Mammary epithelial cell (primary cell): ENCODE measurements around the gene DPPA2.

Experiments
- EZH2 ChIP-seq: IDR thresholded peaks from 2 replicates; pipeline ENCODE4 v1.6.1; 2012; ENCODE audit warnings: low read length, inconsistent platforms, borderline replicate concordance
- TF ChIP-seq, protein P1 (sequence below), 2 donors: IDR thresholded peaks in 1 of 2; conservative IDR thresholded peaks in 1 of 2; 2 replicates each; pipeline ENCODE4 v1.5.1; 2011 to 2012; ENCODE audit warnings: inconsistent platforms in 2 of 2, low read length in 2 of 2, mild to moderate bottlenecking in 2 of 2, control low read depth in 1 of 2, low read depth in 1 of 2; ENCODE audit not compliant: insufficient read depth in 1 of 2; ENCODE audit errors: extremely low read depth in 1 of 2

DNA sequence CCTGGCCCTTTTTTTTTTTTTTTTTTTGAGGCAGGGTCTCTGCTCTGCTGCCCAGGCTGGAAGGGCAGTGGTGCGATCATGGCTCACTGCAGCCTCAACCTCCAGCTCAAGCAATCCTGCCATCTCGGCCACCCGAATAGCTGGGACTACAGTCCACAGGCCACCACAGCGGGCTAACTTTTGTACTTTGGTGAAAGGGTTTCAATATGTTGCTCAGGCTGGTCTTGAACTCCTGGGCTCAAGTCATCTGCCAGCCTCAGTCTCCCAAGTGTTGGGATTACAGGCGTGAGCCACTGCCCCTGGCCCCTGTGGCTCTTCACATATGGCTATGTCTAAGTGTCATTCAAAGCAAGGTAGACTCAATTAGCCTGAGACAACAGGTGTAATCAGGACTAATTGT lies 8.8 kb upstream of the DPPA2 start:
- TF ChIP-seq, protein P1, sequence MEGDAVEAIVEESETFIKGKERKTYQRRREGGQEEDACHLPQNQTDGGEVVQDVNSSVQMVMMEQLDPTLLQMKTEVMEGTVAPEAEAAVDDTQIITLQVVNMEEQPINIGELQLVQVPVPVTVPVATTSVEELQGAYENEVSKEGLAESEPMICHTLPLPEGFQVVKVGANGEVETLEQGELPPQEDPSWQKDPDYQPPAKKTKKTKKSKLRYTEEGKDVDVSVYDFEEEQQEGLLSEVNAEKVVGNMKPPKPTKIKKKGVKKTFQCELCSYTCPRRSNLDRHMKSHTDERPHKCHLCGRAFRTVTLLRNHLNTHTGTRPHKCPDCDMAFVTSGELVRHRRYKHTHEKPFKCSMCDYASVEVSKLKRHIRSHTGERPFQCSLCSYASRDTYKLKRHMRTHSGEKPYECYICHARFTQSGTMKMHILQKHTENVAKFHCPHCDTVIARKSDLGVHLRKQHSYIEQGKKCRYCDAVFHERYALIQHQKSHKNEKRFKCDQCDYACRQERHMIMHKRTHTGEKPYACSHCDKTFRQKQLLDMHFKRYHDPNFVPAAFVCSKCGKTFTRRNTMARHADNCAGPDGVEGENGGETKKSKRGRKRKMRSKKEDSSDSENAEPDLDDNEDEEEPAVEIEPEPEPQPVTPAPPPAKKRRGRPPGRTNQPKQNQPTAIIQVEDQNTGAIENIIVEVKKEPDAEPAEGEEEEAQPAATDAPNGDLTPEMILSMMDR (conservative IDR thresholded peaks at IDR 0.05 in 1 of 2, IDR thresholded peaks at IDR 0.05 in 1 of 2; ENCODE audit: extremely low read depth in 1 of 2, insufficient read depth in 1 of 2, low read depth in 1 of 2, low read length in 2 of 2): no peak
- no peak for TF ChIP-seq EZH2
